Neural crest cell (in vitro differentiated cells): ENCODE results near the gene TNKS2. TPM values are rescaled to one million over a fixed set of nuclear protein-coding genes. Genes with fewer than 3 reads are reported as not detected.

Experiments
- DNase-seq: peaks from one replicate; pipeline ENCODE4 v3.0.0; 2021; ENCODE audit warnings: low read depth, mixed read lengths, low spot score
- H3K27ac Mint-ChIP-seq: one replicate; pipeline ENCODE4 v1.8.0; 2021; ENCODE audit warnings: mild to moderate bottlenecking, mixed read lengths; ENCODE audit not compliant: unreplicated experiment
- H3K27me3 Mint-ChIP-seq: 2 replicates; pipeline ENCODE4 v1.8.0; 2021; ENCODE audit warnings: low read depth, mild to moderate bottlenecking, mixed read lengths
- H3K36me3 Mint-ChIP-seq: 2 replicates; pipeline ENCODE4 v1.8.0; 2021; ENCODE audit warnings: low read depth, mild to moderate bottlenecking, mixed read lengths
- H3K4me1 Mint-ChIP-seq: 2 replicates; pipeline ENCODE4 v1.8.0; 2021; ENCODE audit warnings: mixed read lengths
- H3K4me3 Mint-ChIP-seq: one replicate; pipeline ENCODE4 v1.8.0; 2021; ENCODE audit warnings: mild to moderate bottlenecking, mixed read lengths
- H3K9me3 Mint-ChIP-seq: 2 replicates; pipeline ENCODE4 v1.8.0; 2021; ENCODE audit warnings: mixed read lengths
- total RNA-seq: library from RNA; stranded (reverse); gene quantifications from 2 replicates; pipeline ENCODE4 v1.2.1, GENCODE V29; 2021
- TF ChIP-seq, protein P1 (sequence below): fragments of 200-600 bp; sonication (generic); conservative IDR thresholded peaks from 2 replicates; pipeline ENCODE4 v1.5.0; 2021; ENCODE audit warnings: antibody characterized with exemption, mild to moderate bottlenecking

The TNKS2 gene
- total RNA-seq, 1 donor from 2014 or later: 44.5 TPM

DNA sequence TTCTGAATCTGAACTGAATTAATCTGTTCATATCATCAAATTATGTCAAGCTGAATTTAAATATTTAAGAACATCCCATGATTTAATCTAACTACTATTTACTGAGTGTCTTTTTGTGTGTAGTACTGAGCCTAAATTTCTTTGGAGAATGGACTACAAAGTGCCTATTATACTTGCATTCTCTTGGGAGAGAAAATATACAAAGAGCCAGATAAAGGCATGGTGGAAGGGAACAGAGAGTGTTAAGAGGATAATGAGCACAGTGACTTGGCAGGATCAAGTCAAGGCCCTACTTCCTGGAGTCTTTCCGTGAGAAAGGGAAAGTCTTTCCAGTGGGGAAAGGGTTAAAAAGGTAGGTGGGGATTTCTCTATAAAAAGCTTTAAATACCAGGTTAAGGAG, 15.0 kb downstream of the TNKS2 start:
- Mint-ChIP-seq H3K4me1 (peaks cover 19% of the 10 kb centered on the region), H3K27me3 (no peaks in the 10 kb centered on the region), H3K27ac (peak overlapping the region; percentile 37), H3K4me3 (no peak overlapping the region), H3K9me3 (peaks cover 2% of the 10 kb centered on the region), H3K36me3 (peaks cover 29% of the 10 kb centered on the region)
- TF ChIP-seq, protein P1, sequence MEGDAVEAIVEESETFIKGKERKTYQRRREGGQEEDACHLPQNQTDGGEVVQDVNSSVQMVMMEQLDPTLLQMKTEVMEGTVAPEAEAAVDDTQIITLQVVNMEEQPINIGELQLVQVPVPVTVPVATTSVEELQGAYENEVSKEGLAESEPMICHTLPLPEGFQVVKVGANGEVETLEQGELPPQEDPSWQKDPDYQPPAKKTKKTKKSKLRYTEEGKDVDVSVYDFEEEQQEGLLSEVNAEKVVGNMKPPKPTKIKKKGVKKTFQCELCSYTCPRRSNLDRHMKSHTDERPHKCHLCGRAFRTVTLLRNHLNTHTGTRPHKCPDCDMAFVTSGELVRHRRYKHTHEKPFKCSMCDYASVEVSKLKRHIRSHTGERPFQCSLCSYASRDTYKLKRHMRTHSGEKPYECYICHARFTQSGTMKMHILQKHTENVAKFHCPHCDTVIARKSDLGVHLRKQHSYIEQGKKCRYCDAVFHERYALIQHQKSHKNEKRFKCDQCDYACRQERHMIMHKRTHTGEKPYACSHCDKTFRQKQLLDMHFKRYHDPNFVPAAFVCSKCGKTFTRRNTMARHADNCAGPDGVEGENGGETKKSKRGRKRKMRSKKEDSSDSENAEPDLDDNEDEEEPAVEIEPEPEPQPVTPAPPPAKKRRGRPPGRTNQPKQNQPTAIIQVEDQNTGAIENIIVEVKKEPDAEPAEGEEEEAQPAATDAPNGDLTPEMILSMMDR: no peak
- no peak for DNase-seq

DNA sequence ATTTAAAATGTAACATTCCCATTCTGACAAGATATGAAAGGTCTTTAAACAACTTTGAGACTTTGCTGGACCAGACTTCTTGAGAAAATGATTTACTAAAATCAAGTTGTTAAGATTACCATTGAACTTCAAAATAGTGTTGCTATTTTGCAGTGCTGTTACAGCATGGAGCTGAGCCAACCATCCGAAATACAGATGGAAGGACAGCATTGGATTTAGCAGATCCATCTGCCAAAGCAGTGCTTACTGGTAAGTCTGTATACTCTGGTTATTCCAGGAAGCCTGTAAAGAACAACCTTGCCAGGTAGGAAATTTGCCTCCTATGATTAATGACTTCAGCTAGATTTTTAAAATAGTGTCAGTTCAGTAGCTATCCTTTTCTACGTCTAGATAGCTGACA, 18.8 kb downstream of the TNKS2 start:
- no peaks in the 10 kb centered on the region for H3K9me3 Mint-ChIP-seq
- no peak for DNase-seq
- peaks cover 26% of the 10 kb centered on the region for H3K36me3 Mint-ChIP-seq
- no peak overlapping the region for H3K27ac Mint-ChIP-seq
- TF ChIP-seq, protein P1: no peak
- no peak overlapping the region for H3K4me3 Mint-ChIP-seq
- no peaks in the 10 kb centered on the region for H3K27me3 Mint-ChIP-seq
- peaks cover 14% of the 10 kb centered on the region for H3K4me1 Mint-ChIP-seq

DNA sequence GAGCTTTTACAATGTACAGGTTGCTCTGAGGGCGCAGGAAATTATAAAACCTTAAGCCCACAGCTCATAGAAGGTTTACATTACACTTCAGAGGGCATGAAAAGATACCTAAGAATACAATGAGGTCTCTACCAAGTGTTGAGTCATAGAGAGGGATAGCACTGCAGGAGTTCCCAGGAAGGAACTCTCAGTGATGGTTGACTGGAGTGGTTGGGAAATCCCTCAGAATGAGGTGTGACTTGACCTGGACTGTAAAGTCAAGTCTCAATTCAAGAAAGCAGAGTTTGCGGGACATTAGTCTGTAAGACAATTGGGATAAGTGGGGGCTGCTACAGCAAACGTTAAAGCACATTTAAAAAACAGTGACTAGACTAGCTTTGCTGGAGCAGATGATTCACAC, 21.9 kb downstream of the TNKS2 start:
- no peaks in the 10 kb centered on the region for H3K27me3 Mint-ChIP-seq
- TF ChIP-seq, protein P1: no peak
- H3K4me3 Mint-ChIP-seq: no peak overlapping the region
- no peak for DNase-seq
- H3K4me1 Mint-ChIP-seq: no peaks in the 10 kb centered on the region
- no peaks in the 10 kb centered on the region for H3K9me3 Mint-ChIP-seq
- peaks cover 23% of the 10 kb centered on the region for H3K36me3 Mint-ChIP-seq
- no peak overlapping the region for H3K27ac Mint-ChIP-seq

DNA sequence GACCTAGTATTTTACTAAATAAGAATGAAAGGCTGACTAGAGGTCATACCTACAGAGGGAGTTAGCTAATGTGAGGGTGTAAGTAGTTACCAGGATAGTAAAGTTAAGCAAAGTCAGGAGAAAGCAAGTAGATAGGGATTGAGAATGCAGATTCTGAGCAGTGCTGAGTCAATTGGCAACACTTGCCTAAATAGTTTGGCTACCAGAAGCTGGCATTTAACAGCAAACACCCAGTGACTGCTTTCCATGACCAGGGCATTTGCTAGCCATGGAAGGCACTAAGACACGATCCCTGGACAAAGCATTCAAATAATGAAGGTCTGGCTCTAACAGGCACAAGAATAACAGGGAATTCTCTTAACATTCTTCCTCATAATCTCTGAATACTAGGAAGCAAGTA, 25.9 kb downstream of the TNKS2 start:
- TF ChIP-seq, protein P1: no peak
- H3K4me3 Mint-ChIP-seq: no peak overlapping the region
- no peaks in the 10 kb centered on the region for H3K9me3 Mint-ChIP-seq
- DNase-seq: no peak
- peaks cover 28% of the 10 kb centered on the region for H3K36me3 Mint-ChIP-seq
- H3K27ac Mint-ChIP-seq: peak overlapping the region; percentile 36
- H3K27me3 Mint-ChIP-seq: no peaks in the 10 kb centered on the region
- H3K4me1 Mint-ChIP-seq: no peaks in the 10 kb centered on the region

DNA sequence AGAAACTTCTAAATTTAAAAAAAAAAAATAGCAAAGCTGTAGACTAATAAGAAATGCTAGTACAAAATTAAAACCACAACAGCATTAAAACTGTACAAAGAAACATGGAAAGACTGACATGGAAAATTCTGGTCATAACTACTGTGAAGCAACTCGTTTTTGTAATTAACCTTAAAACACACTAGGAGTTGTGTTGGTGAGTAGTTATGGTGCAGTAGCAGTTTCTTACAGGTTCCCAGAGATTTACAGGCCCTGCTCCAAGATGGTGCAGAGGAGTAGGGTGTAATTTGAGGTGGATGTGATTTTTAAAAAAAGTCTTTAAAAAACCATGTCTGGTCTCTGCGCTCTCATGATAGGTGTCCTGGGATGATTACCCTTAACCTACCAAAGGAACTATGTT, 31.0 kb downstream of the TNKS2 start:
- no peak overlapping the region for H3K27ac Mint-ChIP-seq
- no peaks in the 10 kb centered on the region for H3K27me3 Mint-ChIP-seq
- no peaks in the 10 kb centered on the region for H3K9me3 Mint-ChIP-seq
- no peak overlapping the region for H3K4me3 Mint-ChIP-seq
- no peaks in the 10 kb centered on the region for H3K4me1 Mint-ChIP-seq
- peaks cover 14% of the 10 kb centered on the region for H3K36me3 Mint-ChIP-seq
- TF ChIP-seq, protein P1: no peak
- no peak for DNase-seq

DNA sequence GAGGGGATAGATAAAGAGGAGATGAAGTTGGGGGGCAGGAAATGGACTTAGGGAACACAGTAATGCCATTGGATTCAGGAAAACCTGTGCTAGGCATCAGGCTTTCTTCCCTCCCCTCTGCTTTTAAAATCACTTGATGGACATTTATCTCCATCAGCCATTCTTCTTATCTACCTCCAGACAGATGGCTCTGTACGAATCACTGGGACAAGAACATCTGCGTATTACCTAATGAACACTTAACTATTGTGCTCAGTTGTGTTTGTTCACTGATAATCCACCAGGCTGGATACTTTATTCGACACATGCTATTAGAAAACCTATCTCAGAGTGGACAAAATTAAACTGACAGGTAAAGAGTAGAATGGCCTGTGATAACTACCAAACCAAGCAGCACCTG, 40.0 kb downstream of the TNKS2 start:
- H3K4me1 Mint-ChIP-seq: no peaks in the 10 kb centered on the region
- H3K27me3 Mint-ChIP-seq: no peaks in the 10 kb centered on the region
- TF ChIP-seq, protein P1: no peak
- DNase-seq: no peak
- H3K9me3 Mint-ChIP-seq: no peaks in the 10 kb centered on the region
- peaks cover 26% of the 10 kb centered on the region for H3K36me3 Mint-ChIP-seq
- no peak overlapping the region for H3K27ac Mint-ChIP-seq
- H3K4me3 Mint-ChIP-seq: no peak overlapping the region
